Choroid plexus epithelial cell (primary cell): ENCODE measurements around the gene SPATC1L.

Source experiments
- DNase-seq: peaks from one replicate; pipeline ENCODE4 v3.0.0-alpha.2; 2010; ENCODE audit warnings: low read depth
- H3K4me3 ChIP-seq: 2 replicates; pipeline ENCODE4 v1.5.1; 2011; ENCODE audit warnings: low read depth, mild to moderate bottlenecking, control low read depth, low read length, moderate library complexity
- CTCF ChIP-seq: conservative IDR thresholded peaks from 2 replicates; pipeline ENCODE4 v1.5.1; 2011; ENCODE audit warnings: low read depth, mild to moderate bottlenecking, control low read depth, inconsistent platforms, low read length, moderate library complexity

SPATC1L gene

GRCh38 chr21:46213620-46214286 lies 29.5 kb upstream of the SPATC1L start:
- no peak for TF ChIP-seq CTCF
- DNase-seq: no peak
- no peak overlapping the region for H3K4me3 ChIP-seq

- TF ChIP-seq CTCF: no peak
- H3K4me3 ChIP-seq: no peak overlapping the region
- DNase-seq: no peak
Observed at GRCh38 chr21:46212721-46213484, 28.6 kb upstream of the SPATC1L start.

GRCh38 chr21:46211786-46212720 lies 27.8 kb upstream of the SPATC1L start:
- H3K4me3 ChIP-seq: no peak overlapping the region
- no peak for TF ChIP-seq CTCF
- DNase-seq: no peak

GRCh38 chr21:46211376-46211775 lies 27.1 kb upstream of the SPATC1L start:
- no peak overlapping the region for H3K4me3 ChIP-seq
- no peak for DNase-seq
- no peak for TF ChIP-seq CTCF

DNA sequence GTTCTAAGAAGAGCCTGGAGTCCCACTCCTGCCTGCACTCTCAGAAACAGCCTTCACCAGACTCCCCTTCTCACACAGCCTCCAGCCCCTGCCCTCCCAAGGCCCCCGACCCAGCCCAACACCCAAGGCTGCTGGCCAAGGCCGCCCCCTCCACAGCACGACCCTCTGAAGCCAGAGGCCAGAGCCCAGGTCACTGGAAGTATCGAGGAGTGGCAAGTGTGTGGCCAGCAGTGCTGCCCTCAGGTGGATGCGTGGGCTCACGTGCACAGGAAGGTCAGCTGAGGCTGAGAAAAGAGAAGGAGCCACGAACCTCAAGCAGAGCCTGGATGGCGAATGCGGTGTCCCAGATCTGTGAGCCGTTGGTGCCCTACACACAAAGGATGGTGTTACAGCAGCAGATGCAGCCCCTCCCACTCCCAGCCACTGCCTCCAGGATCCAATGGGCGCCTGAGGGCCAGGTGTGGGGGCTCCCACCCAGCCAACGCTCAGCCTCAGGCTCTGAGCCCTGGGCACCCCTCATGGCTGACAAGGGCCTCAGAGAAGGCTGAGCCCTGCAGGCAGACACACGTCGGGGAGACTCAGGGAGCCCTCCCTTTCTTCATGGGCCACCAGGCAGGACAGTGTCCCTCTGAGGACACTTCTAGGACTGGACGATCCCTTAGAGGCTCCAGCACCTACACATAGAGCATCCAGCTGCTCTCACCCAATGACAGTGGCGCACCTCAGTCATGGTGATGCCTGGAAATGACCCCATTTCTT lies 26.3 kb upstream of the SPATC1L start:
- TF ChIP-seq CTCF: peak; percentile 21
- DNase-seq: no peak
- H3K4me3 ChIP-seq: no peak overlapping the region
